ENCODE measurements around the gene ARL9. TPM values are rescaled to one million over a fixed set of nuclear protein-coding genes. Genes with fewer than 3 reads are reported as not detected.
A peak's percentile ranks its signal among the peaks of the same experiment; 100 is the strongest.

ARL9 gene, protein sequence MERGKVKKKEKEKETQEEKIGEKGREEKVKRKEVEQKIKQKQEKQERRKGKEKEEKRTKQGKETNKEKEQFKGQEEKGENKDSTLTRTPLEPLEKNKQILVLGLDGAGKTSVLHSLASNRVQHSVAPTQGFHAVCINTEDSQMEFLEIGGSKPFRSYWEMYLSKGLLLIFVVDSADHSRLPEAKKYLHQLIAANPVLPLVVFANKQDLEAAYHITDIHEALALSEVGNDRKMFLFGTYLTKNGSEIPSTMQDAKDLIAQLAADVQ
- 0.26 to 0.57 TPM (median 0.41 TPM) in 3 replicates for total RNA-seq
- long read RNA-seq, result 0 reads

DNA sequence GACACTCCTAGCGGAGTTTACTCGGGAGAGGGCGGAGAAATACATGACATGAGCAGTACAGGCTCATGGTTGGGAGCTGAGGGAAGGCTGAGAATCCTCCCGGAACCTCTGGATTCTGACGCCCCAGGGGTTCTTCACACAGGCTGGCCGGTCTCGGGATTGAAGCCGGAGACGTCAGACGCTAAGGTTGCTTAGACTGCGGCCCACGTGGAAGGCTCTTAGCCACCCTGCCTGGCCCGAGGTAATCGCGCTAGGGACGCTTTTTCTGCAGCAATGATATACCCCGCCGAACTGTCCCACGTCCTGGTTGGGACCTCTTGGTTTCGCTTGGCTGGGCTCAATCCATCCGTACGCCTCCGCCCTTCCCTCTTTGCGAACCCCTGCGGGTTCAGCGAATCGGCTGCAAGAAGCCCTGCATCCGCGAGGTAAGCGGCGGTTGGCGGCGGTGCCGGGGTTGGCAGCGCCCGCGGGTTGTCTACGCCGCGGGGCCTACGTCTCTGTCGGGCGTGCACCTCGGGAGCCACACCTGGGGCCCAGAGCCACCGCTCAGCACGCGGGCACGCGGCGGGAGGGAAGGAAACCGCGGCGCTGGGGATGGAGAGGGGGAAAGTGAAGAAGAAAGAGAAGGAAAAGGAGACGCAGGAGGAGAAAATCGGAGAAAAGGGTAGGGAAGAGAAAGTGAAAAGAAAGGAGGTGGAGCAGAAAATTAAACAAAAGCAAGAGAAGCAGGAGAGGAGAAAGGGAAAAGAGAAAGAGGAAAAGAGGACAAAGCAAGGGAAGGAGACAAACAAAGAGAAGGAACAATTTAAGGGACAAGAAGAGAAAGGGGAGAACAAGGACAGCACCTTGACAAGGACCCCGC is at the start of gene ARL9:
ARL9 (plus strand) TSS at position 523 of the 862 bp plus-strand sequence; CDS start at position 595, 72 bp downstream.
- no peaks in the 10 kb centered on the region for H3K9me3 Mint-ChIP-seq (ENCODE audit: low read depth)
- peak within 1 kb of the TSS; percentile 93 for H3K27ac Mint-ChIP-seq (ENCODE audit: unreplicated experiment)
- peaks cover 20% of the 10 kb centered on the region for H3K4me1 Mint-ChIP-seq (ENCODE audit: low read depth)
- no peak for DNase-seq (ENCODE audit: low spot score)
- H3K36me3 Mint-ChIP-seq (ENCODE audit: low read depth), result peaks cover 11% of the 10 kb centered on the region
- peak within 1 kb of the TSS; percentile 98 for H3K4me3 Mint-ChIP-seq (ENCODE audit: unreplicated experiment)
- H3K27me3 Mint-ChIP-seq (ENCODE audit: low read depth), result no peaks in the 10 kb centered on the region
- TF ChIP-seq, protein P1, sequence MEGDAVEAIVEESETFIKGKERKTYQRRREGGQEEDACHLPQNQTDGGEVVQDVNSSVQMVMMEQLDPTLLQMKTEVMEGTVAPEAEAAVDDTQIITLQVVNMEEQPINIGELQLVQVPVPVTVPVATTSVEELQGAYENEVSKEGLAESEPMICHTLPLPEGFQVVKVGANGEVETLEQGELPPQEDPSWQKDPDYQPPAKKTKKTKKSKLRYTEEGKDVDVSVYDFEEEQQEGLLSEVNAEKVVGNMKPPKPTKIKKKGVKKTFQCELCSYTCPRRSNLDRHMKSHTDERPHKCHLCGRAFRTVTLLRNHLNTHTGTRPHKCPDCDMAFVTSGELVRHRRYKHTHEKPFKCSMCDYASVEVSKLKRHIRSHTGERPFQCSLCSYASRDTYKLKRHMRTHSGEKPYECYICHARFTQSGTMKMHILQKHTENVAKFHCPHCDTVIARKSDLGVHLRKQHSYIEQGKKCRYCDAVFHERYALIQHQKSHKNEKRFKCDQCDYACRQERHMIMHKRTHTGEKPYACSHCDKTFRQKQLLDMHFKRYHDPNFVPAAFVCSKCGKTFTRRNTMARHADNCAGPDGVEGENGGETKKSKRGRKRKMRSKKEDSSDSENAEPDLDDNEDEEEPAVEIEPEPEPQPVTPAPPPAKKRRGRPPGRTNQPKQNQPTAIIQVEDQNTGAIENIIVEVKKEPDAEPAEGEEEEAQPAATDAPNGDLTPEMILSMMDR (IDR thresholded peaks at IDR 0.05), result no peak

DNA sequence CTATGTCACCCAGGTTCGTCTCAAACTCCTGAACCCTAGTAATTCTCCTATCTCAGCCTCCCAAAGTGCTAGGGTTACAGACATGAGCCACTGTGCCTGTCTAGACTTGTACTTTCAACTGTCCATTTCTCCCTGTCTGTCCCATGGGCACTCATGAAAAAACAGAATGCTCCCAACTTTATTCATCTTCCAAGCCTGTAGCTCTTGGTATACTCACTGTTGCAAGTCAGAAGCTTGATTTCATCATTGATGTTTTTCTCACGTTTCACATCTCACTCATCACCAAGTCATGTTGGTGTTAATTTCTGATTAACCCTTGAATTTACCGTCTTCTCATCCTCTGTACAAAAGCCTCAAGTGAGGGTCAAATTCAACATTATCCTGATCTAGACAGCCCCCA is 45.5 kb upstream of the ARL9 start:
- DNase-seq (ENCODE audit: low spot score), result no peak
- TF ChIP-seq, protein P1 (IDR thresholded peaks at IDR 0.05), result no peak
- Mint-ChIP-seq H3K27ac (ENCODE audit: unreplicated experiment) (peak overlapping the region; percentile 29), H3K4me3 (ENCODE audit: unreplicated experiment) (no peak overlapping the region), H3K9me3 (ENCODE audit: low read depth) (no peaks in the 10 kb centered on the region), H3K27me3 (ENCODE audit: low read depth) (no peaks in the 10 kb centered on the region), H3K4me1 (ENCODE audit: low read depth) (peaks cover 15% of the 10 kb centered on the region), H3K36me3 (ENCODE audit: low read depth) (peaks cover 23% of the 10 kb centered on the region)

DNA sequence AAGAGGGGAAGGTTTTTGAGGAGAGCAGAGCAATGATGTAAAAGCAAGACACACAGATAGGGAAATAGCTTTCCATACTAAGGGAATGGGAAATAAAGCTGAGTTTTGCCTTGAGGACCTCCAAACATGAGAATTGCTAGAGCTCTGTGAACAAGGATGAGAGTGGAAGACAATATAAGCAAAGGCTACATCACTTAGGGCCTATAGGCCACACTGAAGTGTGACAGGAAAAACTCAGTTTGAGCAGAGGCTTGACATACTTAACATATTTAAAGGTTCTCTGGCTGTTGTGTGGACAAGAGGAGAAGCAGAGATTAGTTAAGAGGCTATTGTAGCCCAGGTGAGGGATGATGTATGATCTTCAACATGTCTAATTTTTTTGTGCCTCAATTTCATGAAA is 43.4 kb upstream of the ARL9 start:
- no peaks in the 10 kb centered on the region for H3K27me3 Mint-ChIP-seq (ENCODE audit: low read depth)
- H3K9me3 Mint-ChIP-seq (ENCODE audit: low read depth), result no peaks in the 10 kb centered on the region
- DNase-seq (ENCODE audit: low spot score), result no peak
- TF ChIP-seq, protein P1 (IDR thresholded peaks at IDR 0.05), result no peak
- H3K4me1 Mint-ChIP-seq (ENCODE audit: low read depth), result peaks cover 33% of the 10 kb centered on the region
- H3K4me3 Mint-ChIP-seq (ENCODE audit: unreplicated experiment), result no peak overlapping the region
- H3K36me3 Mint-ChIP-seq (ENCODE audit: low read depth), result peaks cover 12% of the 10 kb centered on the region
- H3K27ac Mint-ChIP-seq (ENCODE audit: unreplicated experiment), result peak overlapping the region; percentile 29

DNA sequence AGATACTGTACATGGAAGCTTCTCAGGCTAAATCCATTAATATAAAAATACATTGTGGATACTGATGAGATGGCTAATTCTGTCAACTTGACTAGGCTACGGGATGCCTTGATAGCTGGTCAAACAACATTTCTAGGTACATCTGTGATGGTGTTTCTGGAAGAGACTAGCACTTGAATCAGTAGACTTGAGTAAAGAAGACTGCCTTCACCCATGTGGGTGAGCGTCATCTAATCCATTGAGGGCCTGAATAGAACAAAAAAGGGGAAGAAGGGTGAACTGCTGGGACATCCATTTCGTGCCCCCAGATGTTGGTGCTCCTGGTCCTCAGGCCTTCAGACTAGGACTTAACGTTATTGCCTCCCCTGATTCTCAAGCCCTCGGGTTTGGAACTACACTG is 41.9 kb upstream of the ARL9 start:
- H3K9me3 Mint-ChIP-seq (ENCODE audit: low read depth), result no peaks in the 10 kb centered on the region
- peaks cover 37% of the 10 kb centered on the region for H3K4me1 Mint-ChIP-seq (ENCODE audit: low read depth)
- H3K27ac Mint-ChIP-seq (ENCODE audit: unreplicated experiment), result no peak overlapping the region
- no peaks in the 10 kb centered on the region for H3K27me3 Mint-ChIP-seq (ENCODE audit: low read depth)
- TF ChIP-seq, protein P1 (IDR thresholded peaks at IDR 0.05), result no peak
- H3K36me3 Mint-ChIP-seq (ENCODE audit: low read depth), result peaks cover 12% of the 10 kb centered on the region
- no peak overlapping the region for H3K4me3 Mint-ChIP-seq (ENCODE audit: unreplicated experiment)
- no peak for DNase-seq (ENCODE audit: low spot score)

DNA sequence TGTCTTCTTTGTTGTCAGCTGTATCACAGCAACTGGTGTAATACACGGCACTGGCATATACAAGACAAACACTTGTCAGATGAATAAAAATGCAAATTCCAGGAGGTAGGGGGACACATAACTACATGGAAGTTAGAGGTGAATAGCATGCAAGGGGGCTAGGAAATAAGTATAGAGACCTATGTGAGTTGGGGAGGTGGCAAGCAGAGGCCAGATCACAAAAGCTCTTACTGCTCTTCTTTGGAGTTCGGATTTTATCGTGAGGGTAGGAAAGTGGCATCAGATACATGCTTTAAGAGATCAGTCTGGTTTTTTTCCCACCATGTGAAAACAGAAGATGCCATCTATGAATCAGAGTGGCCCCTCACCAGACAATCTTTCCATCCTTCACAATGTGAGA is 41.0 kb upstream of the ARL9 start:
- no peak overlapping the region for H3K4me3 Mint-ChIP-seq (ENCODE audit: unreplicated experiment)
- TF ChIP-seq, protein P1 (IDR thresholded peaks at IDR 0.05), result no peak
- peak overlapping the region; percentile 23 for H3K27ac Mint-ChIP-seq (ENCODE audit: unreplicated experiment)
- no peak for DNase-seq (ENCODE audit: low spot score)
- no peaks in the 10 kb centered on the region for H3K9me3 Mint-ChIP-seq (ENCODE audit: low read depth)
- H3K27me3 Mint-ChIP-seq (ENCODE audit: low read depth), result no peaks in the 10 kb centered on the region
- peaks cover 45% of the 10 kb centered on the region for H3K4me1 Mint-ChIP-seq (ENCODE audit: low read depth)
- peaks cover 12% of the 10 kb centered on the region for H3K36me3 Mint-ChIP-seq (ENCODE audit: low read depth)

Measured in chondrocyte (in vitro differentiated cells).